ENCODE results near the gene NEGR1. TPM values are rescaled to one million over a fixed set of nuclear protein-coding genes. Genes with fewer than 3 reads are reported as not detected.

The NEGR1 gene
- total and polyA plus RNA-seq, 9 of the 15 experiments (the other 6 are each of a cell fraction or from before 2014, with no cell fraction given): not detected

DNA sequence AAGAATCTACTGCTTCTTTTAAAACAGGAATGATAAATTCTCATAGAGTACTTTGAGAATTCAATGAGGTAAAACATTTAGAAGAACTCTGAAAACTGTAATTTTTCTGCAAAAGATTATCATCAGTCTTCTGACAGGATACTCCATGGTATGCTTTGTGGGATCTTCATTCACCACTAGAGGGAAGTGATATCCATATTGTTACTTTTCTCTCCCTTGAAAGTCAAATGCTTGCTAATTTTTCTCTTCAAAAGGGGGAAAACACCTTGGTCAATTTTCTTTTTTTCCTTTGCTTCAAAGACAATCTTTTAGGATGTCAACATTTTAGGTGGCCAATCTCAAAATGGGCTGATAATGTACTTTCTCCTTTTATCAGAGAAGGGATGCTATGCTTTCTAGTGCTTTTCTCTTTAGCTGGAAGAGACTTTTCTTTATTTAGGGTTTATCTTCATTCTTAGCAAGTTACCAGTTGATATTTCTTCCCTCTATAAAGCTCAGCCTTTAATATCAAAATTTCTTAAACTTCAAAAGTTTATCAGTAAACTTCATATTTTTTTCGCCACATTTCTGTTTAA, 95.5 kb downstream of the NEGR1 start:
- Histone ChIP-seq H3K4me1 (replicated peaks in 1 of 2; ENCODE audit: control insufficient read depth in 2 of 2, insufficient read depth in 2 of 2, low read length in 2 of 2) (no peaks in the 10 kb centered on the region), H3K79me2 (ENCODE audit: control insufficient read depth, insufficient read depth, low read length) (no peaks in the 10 kb centered on the region), H4K20me1 (replicated peaks; ENCODE audit: control insufficient read depth, insufficient read depth, low read length) (no peaks in the 10 kb centered on the region), H2AFZ (ENCODE audit: low read depth, low read length) (no peak overlapping the region), H3K9ac (ENCODE audit: insufficient read depth in 1 of 2, low read depth in 2 of 2, low read length in 2 of 2) (no peak overlapping the region), H3K9me3 (replicated peaks; ENCODE audit: control insufficient read depth, insufficient read depth, low read depth, low read length) (no peaks in the 10 kb centered on the region; the same call in 1 of the 2 replicates), H3K9me1 (ENCODE audit: control insufficient read depth, insufficient read depth, low read length) (no peaks in the 10 kb centered on the region), H3K27ac (ENCODE audit: extremely low read depth, low read depth, low read length) (no peak overlapping the region), H3K27me3 (ENCODE audit: control insufficient read depth in 2 of 2, insufficient read depth in 2 of 2, low read length in 2 of 2) (no peaks in the 10 kb centered on the region), H3K4me3 (no peak overlapping the region), H3K36me3 (ENCODE audit: control insufficient read depth, insufficient read depth, low read length) (no peaks in the 10 kb centered on the region), H3K4me2 (ENCODE audit: insufficient read depth, low read length) (no peak overlapping the region)
- CTCF ChIA-PET (ENCODE audit: low intra/inter-chr PET ratio): no interaction called here
- FAIRE-seq: no peak
- POLR2A ChIA-PET: no interaction called here
- 0% methylated on average over 1 of the region's 1 CpG for WGBS (ENCODE audit: insufficient coverage, low coverage, missing lambda C conversion rate)
- no TSS peak for BruUV-seq (replicated peaks)
- TF ChIP-seq ERF (CRISPR knock-in tag; IDR thresholded peaks at IDR 0.05): no peak
- TF ChIP-seq SRF (CRISPR knock-in tag; IDR thresholded peaks at IDR 0.05): no peak
- TF ChIP-seq RBBP5 (IDR thresholded peaks at IDR 0.05; ENCODE audit: borderline replicate concordance, insufficient read depth, low read length, poor library complexity, severe bottlenecking): no peak
- no peak for TF ChIP-seq NUFIP1 (IDR thresholded peaks at IDR 0.05; ENCODE audit: partially characterized antibody)
- TF ChIP-seq ZNF134 (CRISPR knock-in tag; conservative IDR thresholded peaks at IDR 0.05): no peak
- TF ChIP-seq GTF3C2 (IDR thresholded peaks at IDR 0.05; ENCODE audit: borderline replicate concordance, extremely low read depth, insufficient read length): no peak
- in situ Hi-C loops (cut with MboI): no loop called here
- intact Hi-C loops (cut with micrococcal nuclease): no loop called here
- ATAC-seq: no peak
- no peak for DNase-seq (ENCODE audit: extremely low read depth in 1 of 4, low spot score in 3 of 4)
